ENCODE measurements around the gene CFHR4.
"Not testable (repeated sequence)": the region's sequence is repeated elsewhere in the genome, so short reads cannot be mapped to it uniquely, and the experiment has no call there.

The CFHR4 gene

DNA sequence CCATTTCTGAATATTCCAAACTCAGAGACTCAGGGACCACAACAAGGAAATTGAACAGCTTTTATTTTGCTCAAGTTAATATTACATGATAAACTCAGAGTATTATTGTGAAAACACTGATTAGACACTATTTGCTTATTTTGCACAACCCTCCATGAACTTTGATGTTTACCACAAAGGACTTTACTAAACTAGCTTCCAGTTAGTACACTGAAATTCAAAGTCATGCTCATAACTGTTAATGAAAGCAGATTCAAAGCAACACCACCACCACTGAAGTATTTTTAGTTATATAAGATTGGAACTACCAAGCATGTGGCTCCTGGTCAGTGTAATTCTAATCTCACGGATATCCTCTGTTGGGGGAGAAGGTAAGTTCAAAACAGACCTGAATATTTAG is 55.7 kb downstream of the CFHR4 start, which contains the start of gene CFHR2:
Gene CFHR2 (plus strand): TSS at position 171 of the 400 bp plus-strand sequence. CDS start 143 bp downstream, at position 314.
- DNase-seq, result not testable (repeated sequence)

DNA sequence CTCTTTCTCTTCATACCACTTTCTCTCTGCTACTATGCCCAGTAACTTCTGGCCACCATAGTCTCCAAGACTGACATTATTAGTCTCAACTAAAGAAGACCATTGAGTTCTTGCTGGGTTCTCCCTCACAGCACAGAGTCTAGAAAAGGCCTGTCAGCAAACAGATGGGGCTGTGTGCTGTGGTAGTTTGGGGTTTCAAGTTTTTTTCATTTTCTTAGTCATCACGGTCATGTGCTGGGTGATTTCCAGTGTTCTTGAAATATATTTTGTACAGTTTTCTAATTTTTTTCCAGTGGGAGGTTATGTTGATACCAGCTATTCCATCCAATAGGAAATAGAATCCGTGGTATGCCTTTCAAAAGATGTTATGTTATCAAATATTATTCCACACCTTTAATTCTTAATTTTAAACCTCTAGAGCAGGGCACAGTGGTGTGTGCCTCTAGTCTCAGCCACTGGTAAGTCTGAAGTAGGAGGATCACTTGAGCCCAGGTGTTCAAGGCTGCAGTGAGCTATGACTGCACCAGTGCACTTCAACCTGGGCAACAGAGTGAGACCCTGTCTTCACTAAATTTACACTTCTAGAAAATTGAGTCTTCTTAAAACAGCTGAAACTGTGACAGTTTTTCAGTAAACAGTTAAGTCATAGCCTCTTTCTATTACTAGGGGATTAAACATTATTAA is 64.0 kb downstream of the CFHR4 start:
- no peak for DNase-seq

DNA sequence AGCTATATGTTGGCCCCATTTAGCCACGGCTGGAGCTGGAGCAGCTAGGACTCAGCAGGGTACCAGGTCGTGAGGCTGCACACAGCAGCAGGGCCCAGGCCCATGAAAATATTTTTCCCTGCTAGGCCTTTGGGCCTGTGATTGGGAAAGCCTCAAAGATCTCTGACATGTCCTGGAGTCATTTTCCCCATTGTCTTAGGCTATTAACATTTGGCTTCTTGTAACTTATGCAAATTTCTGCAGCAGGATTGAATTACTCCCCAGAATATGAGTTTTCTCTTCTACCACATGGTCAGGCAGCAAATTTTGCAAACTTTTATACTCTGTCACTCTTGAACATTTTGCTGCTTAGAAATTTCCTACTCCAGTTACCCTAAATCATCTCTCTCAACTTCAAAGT is 66.9 kb downstream of the CFHR4 start:
- no peak for DNase-seq

DNA sequence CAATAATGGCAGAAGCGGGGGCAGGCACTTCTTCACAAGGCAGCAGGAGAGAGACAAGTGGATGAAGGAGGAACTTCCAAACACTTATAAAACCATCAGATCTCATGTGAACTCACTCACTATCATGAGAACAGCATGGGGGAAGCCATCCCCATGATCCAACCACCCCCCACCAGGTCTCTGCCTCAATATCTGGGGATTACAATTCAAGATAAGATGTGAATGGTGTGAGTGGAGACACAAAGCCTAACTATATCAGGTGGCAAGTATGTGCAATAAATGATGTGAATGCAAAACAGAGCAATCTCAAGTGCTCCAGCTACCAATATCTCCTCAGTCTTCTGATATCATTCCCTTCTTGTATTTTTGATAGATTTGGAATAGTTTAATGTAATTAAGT is 68.1 kb downstream of the CFHR4 start:
- DNase-seq, result no peak

GRCh38 chr1:196960854-196961253 is 73.0 kb downstream of the CFHR4 start:
- no peak for DNase-seq
